OCI-LY3 (cell line): ENCODE results near the gene SAP130.

Experiments used
- H2AFZ ChIP-seq: fragments of 200-600, 300-600 bp; shearing (Covaris generic); 2 replicates; pipeline ENCODE4 v1.6.0; 2014; ENCODE audit warnings: antibody characterized with exemption, low read depth, low read length
- H3K27ac ChIP-seq: fragments of 200-600, 300-600 bp; sonication (generic); 2 replicates; pipeline ENCODE4 v1.5.1; 2014; ENCODE audit warnings: mild to moderate bottlenecking, low read length, moderate library complexity, mixed read lengths
- H3K27me3 ChIP-seq: fragments of 200-600, 300-600 bp; sonication (generic); 2 replicates; pipeline ENCODE4 v1.6.1; 2014; ENCODE audit warnings: low read depth, low read length, mixed read lengths
- H3K36me3 ChIP-seq: fragments of 200-600, 300-600 bp; sonication (generic); replicated peaks from 2 replicates; pipeline ENCODE3; 2014; ENCODE audit warnings: low read depth, low read length, mixed read lengths
- H3K4me1 ChIP-seq: fragments of 300-600, 200-600 bp; sonication (generic); 2 replicates; pipeline ENCODE4 v1.6.1; 2014; ENCODE audit warnings: low read length, mixed read lengths
- H3K4me2 ChIP-seq: fragments of 200-600, 300-600 bp; sonication (generic); 2 replicates; pipeline ENCODE4 v1.6.1; 2014; ENCODE audit warnings: low read length, mixed read lengths
- H3K4me3 ChIP-seq: fragments of 300-600, 200-600 bp; sonication (generic); 2 replicates; pipeline ENCODE4 v1.5.1; 2014; ENCODE audit warnings: antibody characterized with exemption, mild to moderate bottlenecking, low read length, moderate library complexity
- H3K79me2 ChIP-seq: fragments of 300-600, 200-600 bp; shearing (Covaris generic); 2 replicates; pipeline ENCODE4 v1.6.1; 2014; ENCODE audit warnings: mild to moderate bottlenecking, low read length, mixed read lengths
- H3K9ac ChIP-seq: fragments of 300-600, 200-600 bp; shearing (Covaris generic); 2 replicates; pipeline ENCODE4 v1.6.0; 2014; ENCODE audit warnings: mild to moderate bottlenecking, low read length, moderate library complexity
- H3K9me3 ChIP-seq: fragments of 200-600, 300-600 bp; shearing (Covaris generic); 2 replicates; pipeline ENCODE4 v1.6.1; 2014; ENCODE audit warnings: low read length, mixed read lengths; ENCODE audit not compliant: insufficient read depth
- H4K20me1 ChIP-seq: fragments of 200-600, 300-600 bp; sonication (generic); 2 replicates; pipeline ENCODE4 v1.6.1; 2016; ENCODE audit warnings: low read length, mixed read lengths; ENCODE audit not compliant: insufficient read depth
- CTCF ChIP-seq: fragments of 200-600, 300-600 bp; sonication (generic); IDR thresholded peaks from 2 replicates; pipeline ENCODE4 v1.5.1; 2014; ENCODE audit warnings: antibody characterized with exemption, low read length, low read depth
- EZH2phosphoT487 ChIP-seq: fragments of 200-600 bp; shearing (Covaris generic); IDR thresholded peaks from 2 replicates; pipeline ENCODE4 v1.6.1; 2018; ENCODE audit warnings: antibody characterized with exemption, mixed run types, low read depth

SAP130 gene

GRCh38 chr2:127996160-127996559 lies 31.7 kb downstream of the SAP130 start:
- Histone ChIP-seq H3K27ac (no peak overlapping the region), H3K4me1 (no peaks in the 10 kb centered on the region), H3K36me3 (peaks cover 27% of the 10 kb centered on the region), H2AFZ (no peak overlapping the region), H3K4me2 (no peak overlapping the region), H3K9ac (no peak overlapping the region), H4K20me1 (no peaks in the 10 kb centered on the region), H3K27me3 (no peaks in the 10 kb centered on the region), H3K4me3 (no peak overlapping the region), H3K9me3 (no peaks in the 10 kb centered on the region), H3K79me2 (no peaks in the 10 kb centered on the region)
- no peak for TF ChIP-seq CTCF
- no peak for TF ChIP-seq EZH2phosphoT487

GRCh38 chr2:127995725-127996124 lies 32.1 kb downstream of the SAP130 start:
- Histone ChIP-seq H3K9me3 (no peaks in the 10 kb centered on the region), H3K27me3 (no peaks in the 10 kb centered on the region), H3K9ac (no peak overlapping the region), H3K4me3 (no peak overlapping the region), H3K27ac (no peak overlapping the region), H4K20me1 (no peaks in the 10 kb centered on the region), H3K36me3 (peaks cover 27% of the 10 kb centered on the region), H2AFZ (no peak overlapping the region), H3K4me1 (no peaks in the 10 kb centered on the region), H3K79me2 (no peaks in the 10 kb centered on the region), H3K4me2 (no peak overlapping the region)
- TF ChIP-seq CTCF: no peak
- TF ChIP-seq EZH2phosphoT487: no peak

GRCh38 chr2:127993659-127994058 lies 34.2 kb downstream of the SAP130 start:
- no peak overlapping the region for H3K9ac ChIP-seq
- no peak for TF ChIP-seq EZH2phosphoT487
- no peak for TF ChIP-seq CTCF
- no peaks in the 10 kb centered on the region for H4K20me1 ChIP-seq
- H3K4me2 ChIP-seq: no peak overlapping the region
- no peak overlapping the region for H3K27ac ChIP-seq
- no peaks in the 10 kb centered on the region for H3K4me1 ChIP-seq
- no peaks in the 10 kb centered on the region for H3K27me3 ChIP-seq
- no peak overlapping the region for H2AFZ ChIP-seq
- H3K9me3 ChIP-seq: no peaks in the 10 kb centered on the region
- H3K79me2 ChIP-seq: no peaks in the 10 kb centered on the region
- H3K4me3 ChIP-seq: no peak overlapping the region
- H3K36me3 ChIP-seq: peaks cover 18% of the 10 kb centered on the region

GRCh38 chr2:127991742-127992141 lies 36.1 kb downstream of the SAP130 start:
- Histone ChIP-seq H3K9ac (no peak overlapping the region), H3K27ac (no peak overlapping the region), H3K79me2 (no peaks in the 10 kb centered on the region), H3K27me3 (no peaks in the 10 kb centered on the region), H3K9me3 (no peaks in the 10 kb centered on the region), H4K20me1 (no peaks in the 10 kb centered on the region), H3K4me1 (no peaks in the 10 kb centered on the region), H3K4me3 (no peak overlapping the region), H3K36me3 (peaks cover 12% of the 10 kb centered on the region), H3K4me2 (no peak overlapping the region), H2AFZ (no peak overlapping the region)
- TF ChIP-seq EZH2phosphoT487: no peak
